MCF 10A (cell line): ENCODE results near the gene ADAM17. TPM values are rescaled to one million over a fixed set of nuclear protein-coding genes. Genes with fewer than 3 reads are reported as not detected.

Experiments
- BruUV-seq: library from RNA; stranded (reverse); fragments of 400-500 nt; replicated peaks from 2 replicates; lab custom pipeline; 2021; lab: Mats Ljungman, UMichigan
- CTCF ChIA-PET: fragments of 300-600 bp; sonication (Branson Sonifier 250); formaldehyde crosslinking; extraction: SDS; loops from one replicate; lab custom pipeline; 2021; ENCODE audit warnings: antibody characterized with exemption, inconsistent platforms; lab: Yijun Ruan, JAX
- POLR2A ChIA-PET: fragments of 300-600, 350-650 bp; sonication (Branson Sonifier 250); formaldehyde crosslinking; extraction: SDS; loops from one replicate; lab custom pipeline; 2020; ENCODE audit warnings: antibody characterized with exemption, inconsistent platforms; lab: Yijun Ruan, JAX
- DNase-seq: peaks from one replicate; pipeline ENCODE4 v3.0.0-alpha.2; 2018; ENCODE audit not compliant: unreplicated experiment
- H3K27ac Mint-ChIP-seq: one replicate; pipeline ENCODE4 v1.8.0; 2022; ENCODE audit warnings: mild to moderate bottlenecking, low read depth, mixed read lengths; ENCODE audit not compliant: unreplicated experiment
- H3K27me3 Mint-ChIP-seq: one replicate; pipeline ENCODE4 v1.8.0; 2022; ENCODE audit warnings: mixed read lengths; ENCODE audit not compliant: insufficient read depth, unreplicated experiment
- H3K36me3 Mint-ChIP-seq: one replicate; pipeline ENCODE4 v1.8.0; 2022; ENCODE audit warnings: mild to moderate bottlenecking, moderate library complexity, mixed read lengths; ENCODE audit not compliant: insufficient read depth, unreplicated experiment
- H3K4me1 Mint-ChIP-seq: one replicate; pipeline ENCODE4 v1.8.0; 2022; ENCODE audit warnings: mixed read lengths; ENCODE audit not compliant: insufficient read depth, unreplicated experiment
- H3K4me3 Mint-ChIP-seq: one replicate; pipeline ENCODE4 v1.8.0; 2022; ENCODE audit warnings: mild to moderate bottlenecking, moderate library complexity, mixed read lengths; ENCODE audit not compliant: unreplicated experiment
- H3K9me3 Mint-ChIP-seq: one replicate; pipeline ENCODE4 v1.8.0; 2022; ENCODE audit warnings: mixed read lengths; ENCODE audit not compliant: unreplicated experiment
- intact Hi-C: fragments of 100-400 bp; cut with micrococcal nuclease; formaldehyde crosslinking; loops from 2 replicates; pipeline ENCODE4 v1.14.1; 2022
- total RNA-seq: library from RNA; stranded (reverse); gene quantifications from 2 replicates; pipeline ENCODE4 v1.2.3, GENCODE V29; 2022
- TF ChIP-seq, protein P1 (sequence below): fragments of 200-600 bp; IDR thresholded peaks from one replicate; pipeline ENCODE4 v1.8.0; 2022; ENCODE audit warnings: antibody characterized with exemption, mild to moderate bottlenecking; ENCODE audit not compliant: unreplicated experiment

ADAM17 gene
- total RNA-seq, 1 experiment from 2014 or later: 44.3 TPM

DNA sequence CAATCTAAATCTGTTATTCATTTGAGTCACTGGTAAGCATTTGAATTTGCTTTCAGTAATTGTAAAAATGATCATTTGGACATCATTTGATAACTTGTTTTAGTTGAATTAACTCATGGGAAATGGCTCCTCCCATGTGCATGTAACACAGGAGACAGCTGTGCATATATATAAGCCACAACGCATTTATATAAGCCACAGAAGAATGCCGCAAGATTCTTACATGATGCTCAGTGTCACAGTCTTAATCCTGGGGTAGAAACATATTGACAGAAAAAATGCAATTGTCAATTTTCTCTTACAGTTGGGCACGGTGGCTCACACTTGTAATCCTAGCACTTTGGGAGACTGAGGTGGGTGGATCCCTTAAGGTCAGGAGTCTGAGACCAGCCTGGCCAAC, 94.6 kb downstream of the ADAM17 start:
- Mint-ChIP-seq H3K4me3 (no peak overlapping the region), H3K27ac (no peak overlapping the region), H3K9me3 (no peaks in the 10 kb centered on the region), H3K4me1 (no peaks in the 10 kb centered on the region), H3K36me3 (peaks cover 74% of the 10 kb centered on the region), H3K27me3 (no peaks in the 10 kb centered on the region)
- DNase-seq: no peak
- POLR2A ChIA-PET: no interaction called here
- intact Hi-C loops: no loop called here
- BruUV-seq: no TSS peak
- CTCF ChIA-PET: no interaction called here
- TF ChIP-seq, protein P1, sequence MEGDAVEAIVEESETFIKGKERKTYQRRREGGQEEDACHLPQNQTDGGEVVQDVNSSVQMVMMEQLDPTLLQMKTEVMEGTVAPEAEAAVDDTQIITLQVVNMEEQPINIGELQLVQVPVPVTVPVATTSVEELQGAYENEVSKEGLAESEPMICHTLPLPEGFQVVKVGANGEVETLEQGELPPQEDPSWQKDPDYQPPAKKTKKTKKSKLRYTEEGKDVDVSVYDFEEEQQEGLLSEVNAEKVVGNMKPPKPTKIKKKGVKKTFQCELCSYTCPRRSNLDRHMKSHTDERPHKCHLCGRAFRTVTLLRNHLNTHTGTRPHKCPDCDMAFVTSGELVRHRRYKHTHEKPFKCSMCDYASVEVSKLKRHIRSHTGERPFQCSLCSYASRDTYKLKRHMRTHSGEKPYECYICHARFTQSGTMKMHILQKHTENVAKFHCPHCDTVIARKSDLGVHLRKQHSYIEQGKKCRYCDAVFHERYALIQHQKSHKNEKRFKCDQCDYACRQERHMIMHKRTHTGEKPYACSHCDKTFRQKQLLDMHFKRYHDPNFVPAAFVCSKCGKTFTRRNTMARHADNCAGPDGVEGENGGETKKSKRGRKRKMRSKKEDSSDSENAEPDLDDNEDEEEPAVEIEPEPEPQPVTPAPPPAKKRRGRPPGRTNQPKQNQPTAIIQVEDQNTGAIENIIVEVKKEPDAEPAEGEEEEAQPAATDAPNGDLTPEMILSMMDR: no peak

DNA sequence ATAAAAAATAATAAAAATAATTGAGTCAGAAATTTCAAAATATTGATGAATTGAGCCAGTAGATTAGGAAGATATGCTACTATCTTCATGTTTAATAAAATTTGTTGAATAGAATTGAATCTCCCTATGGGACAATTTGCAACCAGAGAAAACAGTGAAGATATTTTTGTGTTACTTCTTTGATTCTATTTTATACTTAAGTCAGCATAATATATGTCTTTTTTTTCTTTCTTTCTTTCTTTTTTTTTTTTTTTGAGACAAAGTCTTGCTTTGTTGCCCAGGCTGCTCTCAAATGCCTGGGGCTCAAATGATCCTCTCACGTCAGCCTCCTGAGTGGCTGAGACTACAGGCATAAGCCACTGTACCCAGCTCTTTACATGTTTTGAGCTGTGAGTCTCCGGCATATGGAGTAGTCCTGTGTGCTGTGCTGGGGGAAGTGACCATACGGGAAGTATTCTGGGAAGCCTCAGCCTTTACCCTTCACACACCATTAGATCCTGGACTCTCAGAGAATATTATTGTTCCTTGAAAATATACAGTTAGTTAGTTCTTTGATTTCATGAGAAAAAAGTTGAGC, 95.1 kb downstream of the ADAM17 start:
- BruUV-seq: no TSS peak
- H3K9me3 Mint-ChIP-seq: no peaks in the 10 kb centered on the region
- ChIA-PET CTCF (interaction anchor here (0.7 kb wide), 1 partner anchor 14 kb away, joined by 4 read pairs; no protein-coding TSS in a partner anchor), POLR2A (no interaction called here)
- intact Hi-C loops: no loop called here
- no peak overlapping the region for H3K4me3 Mint-ChIP-seq
- TF ChIP-seq, protein P1: no peak
- H3K36me3 Mint-ChIP-seq: peaks cover 75% of the 10 kb centered on the region
- no peaks in the 10 kb centered on the region for H3K4me1 Mint-ChIP-seq
- no peak for DNase-seq
- H3K27me3 Mint-ChIP-seq: no peaks in the 10 kb centered on the region
- no peak overlapping the region for H3K27ac Mint-ChIP-seq

DNA sequence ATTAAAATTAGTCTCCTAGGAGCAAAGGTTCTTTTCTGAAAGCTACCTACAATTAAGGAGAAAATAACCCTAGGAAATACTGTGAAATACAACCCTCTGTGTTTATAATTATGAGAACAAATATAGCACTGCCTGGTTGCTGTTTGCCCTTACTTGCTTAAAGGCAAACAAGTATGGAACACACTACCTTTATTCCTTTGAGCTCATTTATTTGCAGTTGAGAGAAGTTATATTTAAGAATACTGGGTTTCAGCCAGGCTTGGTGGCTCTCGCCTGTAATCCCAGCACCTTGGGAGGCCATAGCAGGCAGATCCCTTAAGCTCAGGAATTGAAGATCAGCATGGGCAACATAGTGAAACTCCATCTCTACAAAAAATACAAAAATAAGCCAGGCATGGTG, 104.4 kb downstream of the ADAM17 start:
- Mint-ChIP-seq H3K36me3 (peaks cover 65% of the 10 kb centered on the region), H3K27me3 (no peaks in the 10 kb centered on the region), H3K4me3 (no peak overlapping the region), H3K4me1 (no peaks in the 10 kb centered on the region), H3K9me3 (no peaks in the 10 kb centered on the region), H3K27ac (no peak overlapping the region)
- DNase-seq: no peak
- BruUV-seq: no TSS peak
- intact Hi-C loops: no loop called here
- POLR2A ChIA-PET: no interaction called here
- TF ChIP-seq, protein P1: no peak
- CTCF ChIA-PET: no interaction called here

DNA sequence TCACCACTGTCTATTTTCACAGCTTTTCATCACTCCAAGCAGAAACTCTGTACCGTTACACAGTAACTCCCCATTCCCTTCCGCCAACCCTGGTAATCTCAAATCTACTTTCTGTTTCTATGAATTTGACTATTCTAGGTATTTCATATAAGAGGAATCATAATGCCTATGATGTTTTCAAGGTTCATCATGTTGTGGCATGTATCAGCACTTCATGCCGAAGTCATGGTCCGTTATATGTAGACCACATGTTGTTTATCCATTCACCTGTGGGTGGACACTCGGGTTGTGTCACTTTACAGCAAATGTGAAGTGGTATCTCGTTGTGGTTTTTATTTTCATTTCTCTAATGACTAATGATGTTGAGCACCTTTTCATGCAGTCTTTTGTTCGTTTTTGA, 110.5 kb downstream of the ADAM17 start:
- Mint-ChIP-seq H3K9me3 (no peaks in the 10 kb centered on the region), H3K4me1 (no peaks in the 10 kb centered on the region), H3K27me3 (no peaks in the 10 kb centered on the region), H3K27ac (no peak overlapping the region), H3K36me3 (peaks cover 65% of the 10 kb centered on the region), H3K4me3 (no peak overlapping the region)
- TF ChIP-seq, protein P1: no peak
- no peak for DNase-seq
- BruUV-seq: no TSS peak
- intact Hi-C loops: no loop called here
- POLR2A ChIA-PET: interaction anchor here (0.7 kb wide), 1 partner anchor 15 kb away, joined by 3 read pairs; no protein-coding TSS in a partner anchor
- CTCF ChIA-PET: no interaction called here
